Heart left ventricle (tissue), 13 donors: Measurements from ENCODE around the gene MEIOB.

Experiments used
- POLR2A ChIP-seq, 2 donors: fragments of 450-650 bp; IDR thresholded peaks; one replicate each; pipeline ENCODE4 v1.6.1; 2017; ENCODE audit warnings: antibody characterized with exemption in 2 of 2, mild to moderate bottlenecking in 2 of 2, moderate library complexity in 2 of 2
- TF ChIP-seq, protein P1 (sequence below), 12 donors: fragments of 200-600 bp; sonication (generic) in 4 of 12; IDR thresholded peaks; one replicate each; pipeline versions ENCODE4 v1.5.0 to v1.8.0; 2018 to 2022; ENCODE audit warnings: antibody characterized with exemption in 12 of 12, mild to moderate bottlenecking in 5 of 12
- donor health status: ischemic (EF 13 %, LVEDD 7.1; RV severe dilation, severe dysfunction).
- donor health status: DM: no; HTN: yes; CAD: no.
- donor health status: DM: no; HTN: no; CAD: no.
- donor health status: ischemic (EF 25% LVEDD 6.9; RV normal size, moderate dysfunction).
- donor health status: ischemic (EF 25% LVEDD 5.7; RV mildly dilated, moderate dysfunction).
- donor health status: ischemic (EF 35%, LVEDD 5.7; RV mildly dilated, moderate dysfunction).
- donor health status: nonischemic (EF 11% LVEDD 7.7; RV severe dilation, severe dysfunction).
- donor health status: DM: yes; HTN: yes; CAD: no.
- donor health status: PGD.
- donor health status: ischemic (EF 29% LVEDD 5.4; RV normal size, mild dysfunction).
- donor health status: nonischemic (EF 23%, LVEDD 6.1; RV moderate dilation, normal function).

DNA sequence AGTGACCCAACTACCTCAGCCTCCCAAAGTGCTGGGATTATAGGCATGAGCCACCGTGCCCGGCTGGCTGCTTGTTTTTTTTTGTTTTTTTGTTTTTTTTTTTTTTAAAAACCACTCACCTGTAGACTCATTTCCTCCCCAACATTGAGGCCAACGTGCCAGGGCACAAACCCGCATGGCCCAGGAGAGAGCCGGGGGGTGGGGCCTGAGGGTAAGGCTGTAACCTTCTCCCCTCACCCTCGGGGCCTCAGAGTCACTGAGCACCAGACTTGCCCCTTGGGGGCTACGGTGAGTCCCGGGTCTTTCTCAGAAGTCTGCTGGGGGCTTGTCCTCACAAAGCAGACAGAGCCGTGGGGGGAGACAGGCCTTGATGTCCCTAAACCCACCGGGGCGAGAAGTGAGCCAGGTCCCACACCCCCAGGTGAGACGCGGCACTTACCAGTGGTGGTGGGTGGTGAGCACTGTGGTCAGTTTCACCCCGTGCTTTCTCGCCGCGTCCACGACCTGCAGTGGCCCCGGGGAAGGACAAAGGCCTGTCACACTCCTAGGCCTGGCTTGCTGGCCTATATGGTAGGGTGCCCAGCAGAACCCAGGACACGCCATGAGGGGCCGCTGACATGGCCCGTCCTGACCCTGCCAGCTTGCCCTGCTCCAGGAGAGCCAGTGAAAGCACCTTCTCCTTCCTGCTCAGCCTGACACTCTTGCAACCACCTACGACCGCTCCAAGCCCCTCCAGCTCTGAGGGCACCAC is 49.9 kb downstream of the MEIOB start:
- TF ChIP-seq, protein P1, sequence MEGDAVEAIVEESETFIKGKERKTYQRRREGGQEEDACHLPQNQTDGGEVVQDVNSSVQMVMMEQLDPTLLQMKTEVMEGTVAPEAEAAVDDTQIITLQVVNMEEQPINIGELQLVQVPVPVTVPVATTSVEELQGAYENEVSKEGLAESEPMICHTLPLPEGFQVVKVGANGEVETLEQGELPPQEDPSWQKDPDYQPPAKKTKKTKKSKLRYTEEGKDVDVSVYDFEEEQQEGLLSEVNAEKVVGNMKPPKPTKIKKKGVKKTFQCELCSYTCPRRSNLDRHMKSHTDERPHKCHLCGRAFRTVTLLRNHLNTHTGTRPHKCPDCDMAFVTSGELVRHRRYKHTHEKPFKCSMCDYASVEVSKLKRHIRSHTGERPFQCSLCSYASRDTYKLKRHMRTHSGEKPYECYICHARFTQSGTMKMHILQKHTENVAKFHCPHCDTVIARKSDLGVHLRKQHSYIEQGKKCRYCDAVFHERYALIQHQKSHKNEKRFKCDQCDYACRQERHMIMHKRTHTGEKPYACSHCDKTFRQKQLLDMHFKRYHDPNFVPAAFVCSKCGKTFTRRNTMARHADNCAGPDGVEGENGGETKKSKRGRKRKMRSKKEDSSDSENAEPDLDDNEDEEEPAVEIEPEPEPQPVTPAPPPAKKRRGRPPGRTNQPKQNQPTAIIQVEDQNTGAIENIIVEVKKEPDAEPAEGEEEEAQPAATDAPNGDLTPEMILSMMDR (IDR thresholded peaks at IDR 0.05), result no peak
- TF ChIP-seq POLR2A (IDR thresholded peaks at IDR 0.05), result no peak
